GM19395 (cell line): ENCODE data around the gene PTPRK.

Source experiments
- ATAC-seq: cut with Tn5 transposase; IDR thresholded peaks from one replicate; pipeline ENCODE4 v1.9.1; 2021; ENCODE audit warnings: mild to moderate bottlenecking, moderate library complexity; ENCODE audit not compliant: unreplicated experiment

Gene PTPRK

GRCh38 chr6:128252341-128253176 is 267.8 kb downstream of the PTPRK start:
- ATAC-seq = peak; percentile 82

GRCh38 chr6:128251445-128252340 is 268.7 kb downstream of the PTPRK start:
- no peak for ATAC-seq

- ATAC-seq = no peak
Observed at GRCh38 chr6:128250370-128251070, 269.9 kb downstream of the PTPRK start.

DNA sequence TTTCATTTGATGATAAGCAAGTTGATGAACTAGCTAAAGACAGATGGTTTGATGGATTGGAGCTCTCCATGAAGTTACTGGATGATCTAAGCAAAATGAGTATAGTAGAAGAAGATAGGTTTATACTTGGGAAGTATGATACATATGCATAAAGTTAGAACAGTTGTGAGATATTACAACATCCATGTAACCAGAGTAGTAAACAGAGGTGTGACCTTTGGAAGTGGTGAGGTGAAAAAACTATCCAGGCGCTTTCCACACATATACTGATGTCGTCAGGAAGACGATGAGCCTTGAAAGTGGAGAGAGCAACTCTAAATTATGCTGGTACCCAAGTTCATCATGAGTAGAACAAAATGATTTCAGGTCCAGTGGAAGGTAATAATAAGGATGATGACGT is 271.0 kb downstream of the PTPRK start:
- ATAC-seq = no peak

GRCh38 chr6:128246472-128247260 is 273.7 kb downstream of the PTPRK start:
- ATAC-seq = no peak

DNA sequence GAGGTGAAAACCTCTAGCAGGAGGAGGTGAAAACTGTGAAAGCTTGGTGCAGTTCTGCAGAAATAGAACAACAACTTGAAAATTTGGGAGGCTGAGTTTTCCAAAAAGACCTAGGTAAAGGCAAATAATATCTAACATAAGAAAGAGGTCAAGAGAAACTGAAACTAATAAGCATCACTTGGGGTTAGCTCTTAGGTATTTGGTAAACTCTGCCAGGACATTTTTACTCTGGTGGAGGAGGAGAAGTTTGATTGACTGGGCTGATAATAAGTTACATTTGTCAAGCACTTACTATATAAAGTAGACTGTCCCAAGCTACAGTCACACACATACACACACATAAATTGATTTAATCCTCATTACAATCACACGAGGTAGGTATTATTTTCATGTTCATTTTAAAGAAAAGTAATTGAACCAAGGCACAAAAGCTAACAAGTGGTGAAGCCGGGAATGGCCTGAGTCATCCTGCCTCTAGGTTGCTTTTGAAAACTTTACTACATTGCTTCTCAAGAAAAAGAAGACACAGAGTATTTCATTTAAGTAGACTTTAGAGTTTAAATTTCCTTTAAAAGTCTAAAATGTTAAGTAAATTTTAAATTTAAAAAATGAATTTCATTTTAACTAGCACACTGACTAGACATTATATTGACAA is 275.5 kb downstream of the PTPRK start:
- ATAC-seq = no peak

GRCh38 chr6:128242765-128243403 is 277.5 kb downstream of the PTPRK start:
- ATAC-seq = no peak

DNA sequence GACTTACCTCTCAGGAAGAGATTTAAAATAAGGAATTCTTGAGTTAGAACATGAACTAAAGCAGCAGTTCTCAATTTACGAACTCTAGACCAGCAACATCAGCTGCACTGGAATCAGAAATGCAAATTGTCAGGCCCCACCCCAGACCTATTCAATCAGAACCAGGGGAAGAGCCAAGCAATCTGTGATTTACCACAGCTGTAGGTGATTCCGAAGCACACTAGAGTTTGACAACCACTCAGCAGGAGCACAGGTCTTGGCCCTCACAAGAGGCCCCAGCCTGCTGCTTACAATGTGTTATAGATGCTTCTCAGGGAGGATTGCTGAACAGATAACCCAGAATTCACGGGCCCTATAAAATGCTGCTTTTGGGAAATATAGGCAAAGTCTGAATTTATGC is 279.2 kb downstream of the PTPRK start:
- peak; percentile 62 for ATAC-seq

DNA sequence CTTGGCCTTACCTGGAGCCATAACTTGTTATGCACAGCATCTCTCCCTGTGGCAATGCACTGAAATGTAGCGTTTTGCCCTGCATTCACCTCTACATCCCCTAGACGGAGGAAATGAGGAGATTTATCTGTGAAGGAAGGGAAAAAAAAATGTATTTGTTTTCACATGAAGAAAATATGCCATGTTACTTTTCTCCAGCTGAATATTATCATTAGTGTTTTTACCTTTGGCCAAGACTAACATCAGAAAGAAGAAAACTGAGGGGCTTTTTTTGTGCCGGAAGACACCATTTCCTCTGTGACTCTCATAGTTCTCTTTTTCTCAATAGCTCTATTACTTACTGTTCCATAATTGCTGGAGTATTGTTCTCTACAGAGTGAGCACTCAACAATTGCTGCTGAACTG is 280.4 kb downstream of the PTPRK start:
- ATAC-seq = peak; percentile 75

DNA sequence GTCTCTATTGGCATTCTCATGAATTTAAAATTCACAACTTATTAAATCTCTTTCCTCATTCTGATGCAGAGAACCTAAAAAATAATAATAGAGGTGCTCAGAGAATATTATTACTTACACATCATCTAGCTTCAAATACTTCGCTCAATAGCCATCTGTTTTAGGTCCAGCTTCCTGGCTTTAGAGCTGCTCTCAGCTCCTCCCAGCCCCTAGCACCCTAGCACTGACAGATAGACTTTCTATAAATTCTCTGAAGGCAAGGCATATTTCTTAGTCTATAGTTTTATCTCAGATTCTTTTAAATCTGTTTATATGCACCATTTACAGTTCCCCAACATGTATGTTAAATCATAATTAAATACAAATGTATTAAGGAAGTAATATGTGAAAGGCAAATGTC is 281.3 kb downstream of the PTPRK start:
- no peak for ATAC-seq

DNA sequence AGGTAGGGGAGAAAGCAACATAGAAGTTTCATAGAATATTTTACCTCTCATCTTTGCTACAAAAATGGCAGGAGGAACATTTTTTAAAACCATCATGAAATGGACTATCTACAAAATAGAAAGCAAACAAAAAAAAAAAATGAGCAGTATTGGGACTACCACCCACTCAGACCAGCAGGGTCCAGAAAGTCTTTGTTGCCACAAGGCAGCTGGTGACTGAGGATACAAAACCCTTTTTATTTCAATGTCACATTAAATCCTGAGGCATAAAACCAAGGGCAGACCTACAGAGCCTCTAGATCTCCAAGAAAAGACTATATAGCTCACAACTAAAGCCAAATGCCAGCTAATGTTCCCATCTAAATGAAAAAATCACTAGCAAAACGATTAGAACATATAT is 282.2 kb downstream of the PTPRK start:
- ATAC-seq = no peak

GRCh38 chr6:128235556-128235955 is 284.8 kb downstream of the PTPRK start:
- ATAC-seq = no peak

DNA sequence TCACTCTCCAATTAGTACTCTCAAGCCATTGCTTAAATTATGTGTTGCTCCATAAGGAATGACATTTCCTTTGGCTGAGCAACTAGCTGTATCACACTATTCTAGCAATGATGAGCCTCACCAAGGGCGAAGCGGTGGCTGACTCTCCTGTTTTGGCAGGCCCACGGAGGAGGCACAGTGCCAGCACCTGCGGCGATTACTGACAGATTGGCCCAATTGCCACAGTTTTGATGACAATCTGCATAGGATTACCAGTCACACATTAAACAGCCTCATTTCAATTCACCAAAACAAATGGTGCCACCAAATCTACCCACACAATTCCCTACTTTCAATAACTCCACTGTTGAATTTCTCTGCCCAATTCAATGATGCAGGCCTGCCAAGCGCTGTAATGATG is 286.9 kb downstream of the PTPRK start:
- no peak for ATAC-seq

GRCh38 chr6:128230267-128230989 is 290.0 kb downstream of the PTPRK start:
- no peak for ATAC-seq

GRCh38 chr6:128225612-128226011 is 294.8 kb downstream of the PTPRK start:
- no peak for ATAC-seq

DNA sequence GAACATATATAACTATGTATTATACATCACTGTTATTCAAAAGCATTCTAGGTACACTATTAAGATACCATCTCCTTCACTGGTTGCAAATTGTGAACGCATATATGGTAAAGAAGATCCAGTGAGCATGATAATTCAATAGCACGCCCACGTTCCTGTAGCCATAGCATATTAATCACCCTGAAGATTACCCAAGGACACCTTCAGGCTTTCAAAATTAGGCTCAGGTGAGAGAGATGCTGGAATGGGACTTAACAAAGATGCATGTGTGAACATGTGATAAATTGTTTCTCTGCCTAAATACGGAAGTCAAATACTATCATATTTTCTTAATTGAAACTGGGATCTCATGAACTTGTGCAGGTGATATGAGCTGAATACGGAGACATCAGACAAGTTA is 303.5 kb downstream of the PTPRK start:
- no peak for ATAC-seq

DNA sequence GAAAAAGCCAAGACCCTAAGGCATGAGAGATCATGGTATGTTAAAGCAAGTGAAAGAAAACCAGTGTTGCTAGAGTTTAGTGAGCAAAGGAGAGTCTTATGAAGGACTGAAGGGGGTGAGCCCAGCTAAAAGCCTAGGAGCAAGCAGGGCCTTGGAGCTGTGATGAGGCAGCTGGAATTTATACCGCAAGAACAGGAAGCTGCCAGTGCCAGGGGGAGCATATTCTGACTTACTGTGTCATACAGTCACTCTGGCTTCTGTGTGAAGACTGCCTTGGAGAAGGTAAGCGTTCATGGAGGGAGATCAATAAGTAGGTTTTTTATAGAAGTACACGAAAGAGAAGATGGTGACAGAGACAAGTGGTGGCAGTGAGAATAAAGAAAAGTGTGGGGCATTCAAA is 310.6 kb downstream of the PTPRK start:
- no peak for ATAC-seq

DNA sequence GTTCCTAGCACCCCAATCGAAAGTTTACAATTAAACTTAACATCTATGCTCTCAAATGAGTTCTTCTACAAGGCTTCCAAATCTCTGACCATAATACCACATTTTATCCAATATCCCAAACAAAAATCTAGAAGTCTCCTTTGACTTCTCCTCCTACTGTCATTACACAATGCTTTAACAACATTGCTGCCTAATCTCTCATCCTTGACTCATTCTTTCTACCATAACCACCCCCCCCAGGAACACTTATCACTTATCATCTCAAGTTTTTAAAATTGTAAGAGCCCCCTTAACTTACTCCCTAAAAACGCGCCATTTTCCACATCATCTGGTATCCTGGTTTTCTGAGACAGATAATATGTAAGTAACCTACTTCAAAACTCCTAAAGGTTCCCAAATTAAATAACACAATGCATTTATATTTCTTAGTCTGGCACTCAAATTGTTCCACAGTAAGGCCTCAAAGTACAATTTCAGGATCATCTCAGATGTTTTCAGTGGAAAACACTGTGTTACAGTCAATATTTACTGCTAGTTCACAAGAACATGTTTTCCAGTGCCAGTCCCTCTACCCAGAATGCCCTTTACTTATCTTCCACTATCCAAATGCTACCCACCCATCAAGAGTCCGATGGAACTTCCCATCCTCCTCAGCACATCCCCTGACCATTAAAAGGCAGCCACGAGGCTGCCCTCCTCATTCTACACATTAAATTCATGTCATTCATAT is 311.4 kb downstream of the PTPRK start:
- ATAC-seq = no peak
